CD4-positive, alpha-beta T cell treated with Interleukin-1 beta for 1 hour (primary cell): Measurements from ENCODE around the gene ATP12A.
A peak's percentile ranks its signal among the peaks of the same experiment; 100 is the strongest.

Experiments
- DNase-seq, 2 donors: peaks; one replicate each; pipeline ENCODE4 v3.0.0-alpha.2; 2020 to 2022

Gene ATP12A

GRCh38 chr13:24663586-24663985, 16.6 kb upstream of the ATP12A start:
- DNase-seq = no peak

- no peak for DNase-seq
Observed at GRCh38 chr13:24664726-24665409, 15.3 kb upstream of the ATP12A start.

GRCh38 chr13:24668511-24668910, 11.7 kb upstream of the ATP12A start:
- no peak for DNase-seq

- no peak for DNase-seq
Observed at GRCh38 chr13:24668955-24669582, 11.1 kb upstream of the ATP12A start.

GRCh38 chr13:24670174-24670573, 10.0 kb upstream of the ATP12A start:
- DNase-seq = no peak

- no peak for DNase-seq
Observed at GRCh38 chr13:24670961-24671381, 9.2 kb upstream of the ATP12A start.

- peak in 1 of 2 donors; percentile 31 for DNase-seq
Observed at GRCh38 chr13:24671386-24672113, 8.7 kb upstream of the ATP12A start.

GRCh38 chr13:24672141-24673132, 7.8 kb upstream of the ATP12A start:
- DNase-seq = no peak

- DNase-seq = no peak
Observed at GRCh38 chr13:24675806-24676570, 4.2 kb upstream of the ATP12A start.

- no peak for DNase-seq
Observed at GRCh38 chr13:24678151-24678550, 2.1 kb upstream of the ATP12A start.

GRCh38 chr13:24679686-24680085, 522 bp upstream of the ATP12A start:
- DNase-seq = no peak

- no peak for DNase-seq
Observed at GRCh38 chr13:24680921-24681604, 855 bp downstream of the ATP12A start.

GRCh38 chr13:24681930-24682329, 1.7 kb downstream of the ATP12A start:
- no peak for DNase-seq

- DNase-seq = no peak
Observed at GRCh38 chr13:24682353-24682752, 2.1 kb downstream of the ATP12A start.

GRCh38 chr13:24683351-24683750, 3.1 kb downstream of the ATP12A start:
- DNase-seq = no peak

GRCh38 chr13:24683838-24684599, 3.8 kb downstream of the ATP12A start:
- peak; percentile 53 to 59 for DNase-seq

- peak in 1 of 2 donors; percentile 18 for DNase-seq
Observed at GRCh38 chr13:24684600-24684998, 4.4 kb downstream of the ATP12A start.

GRCh38 chr13:24685314-24685713, 5.1 kb downstream of the ATP12A start:
- no peak for DNase-seq

- no peak for DNase-seq
Observed at GRCh38 chr13:24687611-24688010, 7.4 kb downstream of the ATP12A start.

GRCh38 chr13:24688111-24688510, 7.9 kb downstream of the ATP12A start:
- DNase-seq = no peak

GRCh38 chr13:24688950-24689349, 8.7 kb downstream of the ATP12A start:
- DNase-seq = no peak
